A549 (cell line): ENCODE measurements around the gene GRIK2.

Experiments used
- CHD2 ChIP-seq: fragments of 150-350 bp; IDR thresholded peaks from 2 replicates; pipeline ENCODE4 v1.6.1; 2014; ENCODE audit warnings: low read length; ENCODE audit not compliant: partially characterized antibody
- CTCF ChIP-seq: fragments of >200 bp; sonication (Bioruptor Twin); formaldehyde crosslinking; IDR thresholded peaks from 3 replicates; pipeline ENCODE4 v1.5.1; 2016
- EHF ChIP-seq: fragments of 250-450 bp; sonication (Bioruptor Pico); IDR thresholded peaks from 2 replicates; pipeline ENCODE4 v1.5.0; 2020; ENCODE audit warnings: mild to moderate bottlenecking
- EP300 ChIP-seq, 2 experiments: fragments of >200 bp; sonication (Bioruptor Twin); formaldehyde crosslinking; IDR thresholded peaks; 2 replicates in 1 of 2; 3 replicates in 1 of 2; pipeline ENCODE4 v1.6.1; 2016 to 2017
- HDAC2 ChIP-seq: fragments of 200-600 bp; sonication (generic); IDR thresholded peaks from 2 replicates; pipeline ENCODE4 v1.6.1; 2016
- HMGXB4 ChIP-seq: fragments of 250-450 bp; sonication (Bioruptor Pico); IDR thresholded peaks from 2 replicates; pipeline ENCODE4 v1.5.0; 2021; ENCODE audit warnings: mild to moderate bottlenecking, moderate library complexity, borderline replicate concordance
- JUN ChIP-seq, 2 experiments: fragments of >200 bp; sonication (Bioruptor Twin); formaldehyde crosslinking; IDR thresholded peaks; 2 replicates in 1 of 2; 3 replicates in 1 of 2; pipeline ENCODE4 v1.6.1; 2016 to 2017
- PBX3 ChIP-seq: IDR thresholded peaks from 2 replicates; pipeline ENCODE4 v1.6.1; 2012
- PHF8 ChIP-seq: fragments of 200-600 bp; sonication (generic); IDR thresholded peaks from 2 replicates; pipeline ENCODE4 v1.6.1; 2016; ENCODE audit warnings: low read depth, mild to moderate bottlenecking, antibody characterized with exemption, moderate library complexity, borderline replicate concordance
- POLR2A ChIP-seq: IDR thresholded peaks from 2 replicates; pipeline ENCODE4 v1.6.1; 2012; ENCODE audit warnings: mild to moderate bottlenecking, low read length
- ZSCAN20 ChIP-seq: fragments of 250-450 bp; sonication (Bioruptor Pico); IDR thresholded peaks from 2 replicates; pipeline ENCODE4 v1.8.0; 2022; ENCODE audit warnings: mild to moderate bottlenecking, moderate library complexity

- TF ChIP-seq POLR2A (no peak), CTCF (no peak), JUN (IDR thresholded peaks at IDR 0.05) (no peak), CHD2 (no peak), ZSCAN20 (CRISPR knock-in tag) (no peak), PHF8 (no peak), PBX3 (no peak), HDAC2 (no peak), HMGXB4 (CRISPR knock-in tag) (no peak), EHF (CRISPR knock-in tag) (no peak), EP300 (IDR thresholded peaks at IDR 0.05) (no peak)
Observed at GRCh38 chr6:101741474-101742171, 348.1 kb downstream of the GRIK2 start.
